Measurements from ENCODE around the gene PPFIBP1.

PPFIBP1 gene

GRCh38 chr12:27673101-27673718, 149.2 kb downstream of the PPFIBP1 start:
- no peak for DNase-seq

DNA sequence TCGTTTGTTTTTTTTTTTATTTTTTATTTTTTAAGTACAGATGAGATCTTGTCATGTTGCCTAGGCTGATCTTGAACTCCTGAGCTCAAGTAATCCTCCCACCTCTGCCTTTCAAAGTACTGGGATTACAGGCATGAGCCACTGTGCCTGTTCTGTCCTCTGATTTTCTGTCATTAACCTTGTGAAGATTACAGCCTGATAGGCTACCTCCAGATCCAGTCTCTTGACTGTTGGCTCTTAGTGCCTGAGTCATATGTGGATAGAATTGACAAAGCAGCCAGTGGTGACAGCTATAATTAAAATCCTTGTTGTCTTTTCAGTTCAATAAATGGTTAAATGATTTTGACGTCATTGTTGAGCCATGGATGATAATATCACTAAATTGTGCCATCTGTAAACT, 151.0 kb downstream of the PPFIBP1 start:
- DNase-seq, result no peak

DNA sequence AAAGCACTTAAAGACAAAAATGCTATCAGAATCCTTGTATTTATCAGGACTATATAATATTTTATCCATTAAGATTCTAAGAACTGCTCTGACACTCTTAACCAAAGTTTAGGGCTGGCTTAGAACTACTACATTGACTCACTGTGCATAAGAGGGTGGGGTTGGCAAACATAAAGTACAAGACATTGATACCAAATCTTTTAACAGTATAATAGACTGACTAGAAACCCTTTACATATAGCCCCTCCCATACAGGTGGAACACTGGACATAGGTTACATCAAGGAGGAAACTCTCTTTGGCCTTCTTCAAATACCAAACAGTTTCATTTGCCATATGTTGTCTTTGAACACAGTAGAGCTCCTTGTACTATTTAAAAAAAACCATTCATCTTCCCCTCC, 156.6 kb downstream of the PPFIBP1 start:
- DNase-seq, result no peak

- no peak for DNase-seq
These were observed 158.5 kb downstream of the PPFIBP1 start for GRCh38 chr12:27682534-27682933.

DNA sequence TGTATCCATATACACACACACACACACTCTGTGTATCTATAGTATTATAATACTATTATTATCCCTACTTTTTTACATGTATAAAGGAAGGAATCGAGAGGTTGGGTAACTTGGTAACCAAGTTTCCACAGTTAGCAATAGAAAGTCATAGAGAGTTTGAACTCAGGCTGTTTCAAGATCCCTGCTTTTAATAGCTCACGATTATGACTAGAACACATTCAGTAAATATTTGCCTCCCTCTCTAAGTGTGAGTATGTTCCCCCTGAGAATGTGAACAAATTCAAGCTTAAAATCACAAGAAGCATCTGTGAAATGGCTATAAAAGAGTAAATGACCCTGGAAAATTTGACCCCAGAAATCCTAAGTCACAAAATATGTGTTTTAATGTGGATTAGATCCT, 161.3 kb downstream of the PPFIBP1 start:
- no peak for DNase-seq

GRCh38 chr12:27686147-27686546, 162.1 kb downstream of the PPFIBP1 start:
- no peak for DNase-seq

DNA sequence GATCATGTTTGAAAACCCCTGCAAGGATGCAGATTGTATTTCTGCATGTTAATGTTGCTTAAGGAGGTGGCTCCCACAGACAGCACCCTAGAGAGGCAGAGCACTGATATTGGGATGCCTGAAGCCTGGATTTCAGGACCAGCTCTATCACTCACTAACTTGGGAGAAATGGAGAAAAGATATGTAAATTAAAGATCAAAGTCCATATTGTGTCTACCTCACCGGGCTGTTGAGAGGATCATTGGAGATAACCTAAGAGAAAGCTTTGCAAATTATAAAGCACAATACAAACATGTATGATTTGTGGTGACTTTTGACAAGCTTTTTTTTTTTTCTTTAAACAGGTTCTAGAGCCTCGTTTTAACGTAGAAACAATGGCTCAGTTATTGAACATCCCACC, 164.7 kb downstream of the PPFIBP1 start:
- no peak for DNase-seq

- no peak for DNase-seq
These were observed 165.7 kb downstream of the PPFIBP1 start for GRCh38 chr12:27689558-27690180.

DNA sequence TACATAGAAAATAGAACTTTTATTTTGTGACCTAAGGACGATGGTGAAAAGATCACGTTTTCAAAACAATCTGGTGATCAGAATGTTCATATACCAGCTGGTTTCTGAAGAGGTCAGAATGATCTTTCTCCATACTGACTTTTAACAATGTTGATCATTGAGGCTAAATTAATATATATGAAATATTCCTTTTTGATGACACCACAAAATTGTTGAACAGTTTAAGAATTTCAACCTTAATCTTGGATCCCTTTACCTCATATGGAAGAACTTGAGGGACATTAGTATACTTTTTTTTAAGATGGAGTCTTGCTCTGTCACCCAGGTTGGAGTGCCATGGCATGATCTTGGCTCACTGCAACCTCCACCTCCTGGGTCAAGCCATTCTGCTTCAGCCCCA, 169.4 kb downstream of the PPFIBP1 start:
- no peak for DNase-seq

GRCh38 chr12:27695556-27696292, 171.7 kb downstream of the PPFIBP1 start:
- no peak for DNase-seq

DNA sequence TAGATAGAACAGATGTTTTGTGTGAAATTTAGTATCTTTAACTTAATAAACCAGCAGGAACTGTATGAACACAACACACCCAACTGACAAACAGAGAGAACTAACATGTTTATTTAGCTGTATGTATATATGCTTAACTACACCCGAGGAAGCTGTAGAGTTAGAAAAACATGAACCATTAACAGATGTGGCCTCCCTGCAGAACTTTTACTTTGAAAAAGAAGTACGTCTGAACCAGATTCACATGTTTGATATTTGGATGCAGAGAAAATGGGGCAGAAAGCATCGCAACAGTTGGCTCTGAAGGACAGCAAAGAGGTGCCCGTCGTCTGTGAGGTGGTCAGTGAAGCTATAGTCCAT, 172.3 kb downstream of the PPFIBP1 start, which contains the start of gene REP15:
TSS of gene REP15 (plus strand) at position 155 of the 360 bp plus-strand sequence. CDS start at position 271, 116 bp downstream.
- DNase-seq, result no peak

DNA sequence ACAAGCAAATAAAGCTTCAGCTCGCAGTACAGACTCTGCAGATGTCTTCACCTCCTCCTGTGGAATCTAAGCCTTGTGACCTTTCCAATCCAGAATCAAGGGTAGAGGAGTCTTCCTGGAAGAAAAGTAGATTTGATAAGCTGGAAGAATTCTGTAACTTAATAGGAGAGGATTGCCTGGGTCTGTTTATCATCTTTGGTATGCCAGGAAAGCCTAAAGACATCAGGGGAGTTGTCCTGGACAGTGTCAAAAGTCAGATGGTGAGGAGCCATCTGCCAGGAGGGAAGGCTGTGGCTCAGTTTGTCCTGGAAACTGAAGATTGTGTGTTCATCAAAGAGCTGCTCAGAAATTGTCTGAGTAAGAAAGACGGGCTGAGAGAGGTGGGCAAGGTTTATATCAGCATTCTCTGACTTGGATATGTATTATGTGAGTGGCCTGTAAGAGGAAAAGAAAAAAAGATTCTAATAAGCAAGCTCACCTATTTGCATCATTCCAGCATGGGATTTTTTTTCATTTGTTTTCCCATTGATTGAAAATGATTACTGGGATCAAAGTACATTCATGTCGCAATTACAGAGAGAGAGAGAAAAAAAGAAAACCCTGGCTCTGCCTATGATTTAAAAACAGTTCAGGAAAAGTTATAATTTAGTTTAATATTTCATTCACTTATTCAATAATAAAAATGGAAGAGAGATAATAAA, 173.0 kb downstream of the PPFIBP1 start:
- no peak for DNase-seq

DNA sequence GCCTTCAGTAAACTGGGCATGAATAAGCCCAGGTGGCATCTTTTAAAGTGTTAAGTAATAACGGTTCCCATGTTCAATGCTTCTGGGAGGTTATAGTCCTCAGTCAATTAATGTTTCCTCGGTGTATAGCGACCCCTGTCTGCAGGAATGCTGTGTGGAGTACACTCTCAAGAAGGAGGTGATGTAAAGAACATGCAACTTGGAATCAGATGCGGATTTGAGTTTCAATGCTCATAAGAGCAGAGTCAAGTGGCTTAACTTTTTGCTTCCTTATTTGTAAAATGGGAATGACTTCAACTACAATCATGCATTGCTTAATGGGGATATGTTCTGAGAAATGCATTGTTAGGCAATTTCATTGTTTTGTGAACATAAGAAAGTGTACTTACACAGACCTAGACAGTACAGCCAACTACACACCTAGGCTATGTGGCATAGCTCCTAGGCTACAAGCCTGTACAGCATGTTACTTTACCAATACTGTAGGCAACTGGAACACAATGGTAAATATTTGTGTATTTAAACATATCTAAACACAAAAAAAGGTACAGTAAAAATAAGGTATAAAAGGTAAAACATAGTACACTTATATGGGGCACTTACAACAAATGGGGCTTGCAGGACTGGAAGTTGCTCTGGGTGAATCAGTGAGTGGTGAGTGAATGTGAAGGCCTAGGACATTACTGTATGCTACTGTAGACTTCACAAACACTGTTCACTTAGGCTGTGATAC, 179.9 kb downstream of the PPFIBP1 start:
- DNase-seq, result peak; percentile 29

- no peak for DNase-seq
These were observed 181.3 kb downstream of the PPFIBP1 start for GRCh38 chr12:27705263-27705662.

GRCh38 chr12:27707216-27707615, 183.2 kb downstream of the PPFIBP1 start:
- DNase-seq, result no peak

- no peak for DNase-seq
These were observed 185.4 kb downstream of the PPFIBP1 start for GRCh38 chr12:27709212-27709931.

DNA sequence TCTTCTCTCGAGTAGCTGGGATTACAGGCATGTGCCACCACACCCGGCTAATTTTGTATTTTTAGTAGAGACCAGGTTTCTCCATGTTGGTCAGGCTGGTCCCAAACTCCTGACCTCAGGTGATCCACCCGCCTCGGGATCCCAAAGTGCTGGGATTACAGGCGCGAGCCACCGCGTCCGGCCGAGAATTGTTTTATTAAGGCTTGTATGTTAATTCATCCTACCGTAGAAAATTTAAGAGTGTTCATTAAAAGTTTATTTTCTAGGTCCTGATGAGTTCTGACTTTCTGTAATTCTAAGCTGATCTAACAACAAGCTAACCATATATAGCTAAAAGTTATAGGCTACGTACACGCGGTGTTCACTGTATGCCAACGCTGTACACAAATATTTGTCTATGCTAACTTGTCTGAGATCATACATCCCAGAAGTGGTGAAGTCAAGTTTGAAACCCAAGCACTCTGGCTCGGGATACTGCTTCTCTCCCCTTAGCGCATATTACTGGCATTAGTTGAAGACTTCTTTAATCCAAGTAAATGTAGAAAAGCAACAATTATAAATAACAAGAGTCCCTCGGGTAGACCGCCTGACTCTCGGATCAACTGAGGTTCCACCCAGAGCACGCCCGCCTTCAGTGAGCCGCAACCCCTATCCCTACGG, 186.1 kb downstream of the PPFIBP1 start:
- no peak for DNase-seq

DNA sequence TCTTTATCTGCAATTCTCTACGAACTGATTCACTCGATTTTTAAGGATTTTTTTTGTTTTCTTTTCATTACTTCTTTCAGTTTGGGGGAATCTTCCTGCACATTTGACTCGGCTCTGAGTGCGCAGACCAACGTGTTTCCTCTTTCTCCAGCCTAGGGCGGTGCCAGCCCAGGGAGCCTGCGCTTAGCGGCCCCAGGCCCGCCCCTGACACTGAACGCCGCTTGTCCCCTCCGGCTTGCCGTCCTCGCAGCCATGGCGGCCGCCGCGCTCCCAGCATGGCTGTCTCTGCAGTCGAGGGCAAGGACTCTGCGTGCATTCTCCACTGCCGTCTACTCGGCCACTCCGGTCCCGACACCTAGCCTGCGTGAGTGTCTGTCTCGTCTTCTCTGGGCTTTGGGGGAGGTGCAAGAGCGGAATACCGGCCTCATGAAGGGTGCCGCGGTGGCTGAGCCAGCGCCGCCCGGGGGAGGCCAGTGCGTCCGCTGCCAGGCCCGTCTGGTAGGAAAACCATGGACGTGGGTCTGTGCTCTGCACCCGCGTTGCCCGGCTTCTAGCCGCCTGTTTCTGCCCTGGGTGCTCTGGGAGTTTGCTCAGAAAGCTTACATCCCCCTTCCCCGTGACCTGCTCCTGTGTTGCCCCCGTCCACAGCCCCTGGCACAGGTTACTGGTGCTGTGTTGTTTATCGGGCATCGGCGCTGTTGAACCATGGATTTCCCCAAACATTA, 186.7 kb downstream of the PPFIBP1 start, which contains the start of gene MRPS35:
TSS of gene MRPS35 (plus strand) at position 241 of the 725 bp plus-strand sequence. CDS start at position 253, 12 bp downstream.
- peak; percentile 86 for DNase-seq

DNA sequence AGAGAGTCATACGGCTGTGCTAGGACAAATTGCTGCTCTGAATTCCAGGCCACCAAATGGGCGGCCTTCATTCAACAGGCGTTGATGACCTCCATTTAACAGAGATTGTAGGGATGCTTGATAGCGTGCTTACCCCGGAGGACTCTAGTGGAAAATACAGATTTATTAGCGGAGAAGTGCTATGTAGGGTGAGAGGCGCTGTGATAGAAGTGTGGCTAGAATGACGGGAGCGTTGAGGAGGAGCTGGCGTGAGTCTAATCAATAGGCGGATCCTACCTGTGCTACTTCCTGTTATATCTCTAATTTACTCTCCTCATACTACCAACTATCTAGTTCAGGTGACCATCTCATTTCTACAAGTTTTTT, 187.3 kb downstream of the PPFIBP1 start:
- DNase-seq, result peak; percentile 73

DNA sequence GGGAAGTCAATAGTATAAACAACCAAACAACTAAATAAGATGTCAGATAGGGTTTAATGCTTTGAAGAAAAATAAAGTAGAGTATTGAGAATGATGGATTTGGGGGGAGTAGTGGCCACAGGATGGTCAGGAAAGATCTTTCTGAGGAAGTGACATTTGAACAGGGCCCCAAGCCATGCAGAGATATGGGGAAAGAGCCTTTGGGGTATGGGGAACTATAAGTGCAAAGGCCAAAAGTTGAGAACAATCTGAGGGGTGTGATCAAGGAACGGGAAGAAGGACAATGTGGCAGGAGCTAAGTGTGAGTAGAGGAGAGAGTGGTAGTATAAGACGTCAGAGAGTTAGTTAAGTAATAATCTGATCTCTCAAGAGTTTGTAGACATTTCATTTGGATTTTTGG, 188.0 kb downstream of the PPFIBP1 start:
- no peak for DNase-seq

DNA sequence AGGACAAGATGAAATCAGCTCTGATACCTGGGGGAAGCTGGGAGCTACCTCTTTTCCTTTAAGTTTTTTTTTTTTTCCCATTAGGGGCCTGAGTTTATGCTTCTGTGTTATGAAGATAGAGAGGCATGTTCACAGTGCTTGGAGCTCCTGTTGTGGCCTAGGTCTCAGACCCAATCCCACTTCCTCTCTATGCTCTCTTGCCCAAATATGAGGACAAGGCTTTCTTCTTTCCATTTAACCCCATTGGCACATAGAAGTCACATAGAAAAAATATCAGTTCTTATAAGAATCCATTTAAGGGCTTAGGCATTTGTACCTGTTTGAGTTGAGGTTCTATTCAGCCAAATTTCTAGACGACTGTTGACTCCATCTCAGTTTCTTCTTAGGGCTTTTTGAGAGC, 199.2 kb downstream of the PPFIBP1 start:
- DNase-seq, result no peak

Measured in NCI-H1092 treated with DMSO at 0.1 percent for 48 hours (cell line).